ENCODE results near the gene HHLA2. TPM values are rescaled to one million over a fixed set of nuclear protein-coding genes. Genes with fewer than 3 reads are reported as not detected.

The HHLA2 gene
- total RNA-seq, 1 donor: not detected

- no peak for TF ChIP-seq CTCF (IDR thresholded peaks at IDR 0.05; ENCODE audit: insufficient read depth, low read depth, low read length)
- DNase-seq (ENCODE audit: low read depth): no peak
- H3K4me3 ChIP-seq (ENCODE audit: low read depth, low read length): no peak overlapping the region
Observed at GRCh38 chr3:108311797-108312196, 15.4 kb downstream of the HHLA2 start.

DNA sequence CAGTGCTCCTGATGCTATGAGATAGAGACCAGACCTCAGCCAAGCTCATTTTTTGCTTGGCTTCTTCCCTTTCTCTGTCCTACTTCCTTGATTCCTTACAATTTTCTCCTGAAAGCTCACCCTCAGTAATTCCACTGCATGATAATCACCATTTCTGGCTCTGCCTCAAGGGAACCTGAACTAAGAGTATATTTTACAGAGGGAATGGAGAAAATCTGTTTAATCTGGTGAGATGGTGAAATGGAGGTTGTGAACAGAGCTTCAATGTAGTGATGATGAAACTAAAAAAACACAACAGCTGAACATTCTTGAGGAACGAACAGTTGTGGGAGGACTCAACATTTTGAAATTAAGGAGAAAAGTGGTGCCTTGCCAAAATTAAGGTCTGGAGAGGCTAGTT lies 16.3 kb downstream of the HHLA2 start:
- no peak for TF ChIP-seq CTCF (IDR thresholded peaks at IDR 0.05; ENCODE audit: insufficient read depth, low read depth, low read length)
- no peak overlapping the region for H3K4me3 ChIP-seq (ENCODE audit: low read depth, low read length)
- DNase-seq (ENCODE audit: low read depth): no peak

DNA sequence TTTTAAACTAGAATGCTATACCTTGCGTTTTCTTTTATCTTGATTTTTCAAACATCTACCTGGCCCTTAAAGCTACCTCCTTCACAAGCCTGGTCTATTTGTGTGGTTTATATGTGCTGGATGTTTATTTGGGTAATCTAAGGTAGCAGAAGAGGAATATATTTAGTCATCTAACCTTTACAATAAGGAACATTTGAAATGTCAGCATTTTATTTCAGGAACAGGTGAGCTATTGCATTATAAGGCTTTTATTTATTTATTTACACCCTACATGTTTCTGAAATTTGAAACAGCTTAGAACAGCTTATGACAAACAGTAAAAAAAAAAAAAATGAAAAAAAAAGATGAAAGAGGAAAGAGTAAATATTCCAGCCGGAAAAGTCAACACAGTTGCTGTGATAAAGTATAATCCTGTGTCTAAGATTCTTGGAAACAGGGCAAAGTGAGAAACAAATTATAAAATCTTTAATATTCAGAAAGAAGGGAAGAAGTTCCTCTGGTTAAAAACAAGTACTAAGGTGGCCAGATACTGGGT lies 19.5 kb downstream of the HHLA2 start:
- no peak for DNase-seq (ENCODE audit: low read depth)
- TF ChIP-seq CTCF (IDR thresholded peaks at IDR 0.05; ENCODE audit: insufficient read depth, low read depth, low read length): no peak
- no peak overlapping the region for H3K4me3 ChIP-seq (ENCODE audit: low read depth, low read length)

GRCh38 chr3:108319428-108320082 lies 23.2 kb downstream of the HHLA2 start:
- peak; percentile 30 for DNase-seq (ENCODE audit: low read depth)
- TF ChIP-seq CTCF (IDR thresholded peaks at IDR 0.05; ENCODE audit: insufficient read depth, low read depth, low read length): no peak
- H3K4me3 ChIP-seq (ENCODE audit: low read depth, low read length): no peak overlapping the region

GRCh38 chr3:108320746-108321350 lies 24.5 kb downstream of the HHLA2 start:
- DNase-seq (ENCODE audit: low read depth): no peak
- H3K4me3 ChIP-seq (ENCODE audit: low read depth, low read length): no peak overlapping the region
- TF ChIP-seq CTCF (IDR thresholded peaks at IDR 0.05; ENCODE audit: insufficient read depth, low read depth, low read length): no peak

GRCh38 chr3:108322352-108322751 lies 26.0 kb downstream of the HHLA2 start:
- no peak overlapping the region for H3K4me3 ChIP-seq (ENCODE audit: low read depth, low read length)
- peak; percentile 5 for DNase-seq (ENCODE audit: low read depth)
- no peak for TF ChIP-seq CTCF (IDR thresholded peaks at IDR 0.05; ENCODE audit: insufficient read depth, low read depth, low read length)

Data from fibroblast of villous mesenchyme (primary cell).